Mucosa of descending colon (tissue), 3 donors: Measurements from ENCODE around the gene SRSF7. TPM values are rescaled to one million over a fixed set of nuclear protein-coding genes. Genes with fewer than 3 reads are reported as not detected.
"Not testable (repeated sequence)": the region's sequence is repeated elsewhere in the genome, so short reads cannot be mapped to it uniquely, and the experiment has no call there.

Experiments used
- ATAC-seq: fragments of 200-7000 bp; cut with Tn5 transposase; one replicate; pipeline ENCODE4 v1.9.1; 2020; ENCODE audit warnings: mild to moderate bottlenecking, moderate library complexity
- DNase-seq, 3 donors: peaks; one replicate each; pipeline ENCODE4 v3.0.0-alpha.2; 2020
- H3K36me3 ChIP-seq: fragments of 200-600 bp; one replicate; pipeline ENCODE4 v1.8.0; 2021; ENCODE audit warnings: low read depth, mild to moderate bottlenecking
- H3K4me1 ChIP-seq: fragments of 200-600 bp; one replicate; pipeline ENCODE4 v1.8.0; 2021; ENCODE audit warnings: low read depth, mild to moderate bottlenecking
- H3K4me3 ChIP-seq: fragments of 200-600 bp; one replicate; pipeline ENCODE4 v1.8.0; 2021; ENCODE audit warnings: mild to moderate bottlenecking
- H3K9me3 ChIP-seq: fragments of 200-600 bp; one replicate; pipeline ENCODE4 v1.8.0; 2021; ENCODE audit warnings: mild to moderate bottlenecking
- intact Hi-C, 2 donors: fragments of 100-400 bp; cut with DNase I in 1 of 2; cut with micrococcal nuclease in 1 of 2; formaldehyde crosslinking; loops; one replicate each; pipeline versions ENCODE4 v1.11.0 to v1.11.1; 2022; cut with DNase I, micrococcal nuclease
- total RNA-seq, 3 donors: library from RNA; stranded (reverse); fragmentation: NEBNext Ultra II Directional in 2 of 3; extraction: Animal tissue kit (Norgen Biotek cat#: 25700) in 2 of 3; gene quantifications; one replicate each; pipeline versions ENCODE4 v1.2.1 to v1.2.4, GENCODE V29; 2021 to 2023
- TF ChIP-seq, protein P1 (sequence below): fragments of 200-600 bp; IDR thresholded peaks from one replicate; pipeline ENCODE4 v1.8.0; 2022; ENCODE audit warnings: antibody characterized with exemption, mild to moderate bottlenecking
- donor health status: DM: no; HTN: no; CAD: no; lungs with moderate emphysema.
- donor health status: DM: no; HTN: no; CAD: no.
- donor health status: DM: no; HTN: yes; CAD: no.

The SRSF7 gene
- total RNA-seq, 3 donors from 2014 or later = 91.3 to 130 (median 113) TPM

DNA sequence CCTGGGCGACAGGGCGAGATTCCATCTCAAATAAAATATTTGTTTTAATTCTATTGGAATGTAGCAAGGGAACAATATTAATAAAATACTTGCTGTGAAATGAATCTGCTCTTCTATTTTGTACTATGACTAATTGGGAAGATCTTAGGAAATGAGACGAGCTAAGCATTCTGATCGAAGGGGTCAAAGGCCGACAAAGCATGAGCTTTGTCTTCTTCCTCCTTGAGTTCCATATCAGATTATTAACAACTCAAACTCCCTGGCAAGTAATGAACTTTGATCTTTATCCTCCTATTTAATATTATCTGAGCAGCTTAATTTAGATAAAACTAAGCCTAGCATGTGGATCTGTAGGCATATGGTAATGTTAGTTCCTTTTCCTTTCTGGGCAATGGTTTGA lies 42.4 kb upstream of the SRSF7 start:
- no peaks in the 10 kb centered on the region for H3K9me3 ChIP-seq
- intact Hi-C loops = no loop called here
- DNase-seq (no peak), ATAC-seq (peak; percentile 23)
- no peak overlapping the region for H3K4me3 ChIP-seq
- TF ChIP-seq, protein P1, sequence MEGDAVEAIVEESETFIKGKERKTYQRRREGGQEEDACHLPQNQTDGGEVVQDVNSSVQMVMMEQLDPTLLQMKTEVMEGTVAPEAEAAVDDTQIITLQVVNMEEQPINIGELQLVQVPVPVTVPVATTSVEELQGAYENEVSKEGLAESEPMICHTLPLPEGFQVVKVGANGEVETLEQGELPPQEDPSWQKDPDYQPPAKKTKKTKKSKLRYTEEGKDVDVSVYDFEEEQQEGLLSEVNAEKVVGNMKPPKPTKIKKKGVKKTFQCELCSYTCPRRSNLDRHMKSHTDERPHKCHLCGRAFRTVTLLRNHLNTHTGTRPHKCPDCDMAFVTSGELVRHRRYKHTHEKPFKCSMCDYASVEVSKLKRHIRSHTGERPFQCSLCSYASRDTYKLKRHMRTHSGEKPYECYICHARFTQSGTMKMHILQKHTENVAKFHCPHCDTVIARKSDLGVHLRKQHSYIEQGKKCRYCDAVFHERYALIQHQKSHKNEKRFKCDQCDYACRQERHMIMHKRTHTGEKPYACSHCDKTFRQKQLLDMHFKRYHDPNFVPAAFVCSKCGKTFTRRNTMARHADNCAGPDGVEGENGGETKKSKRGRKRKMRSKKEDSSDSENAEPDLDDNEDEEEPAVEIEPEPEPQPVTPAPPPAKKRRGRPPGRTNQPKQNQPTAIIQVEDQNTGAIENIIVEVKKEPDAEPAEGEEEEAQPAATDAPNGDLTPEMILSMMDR = no peak
- H3K36me3 ChIP-seq = no peaks in the 10 kb centered on the region
- H3K4me1 ChIP-seq = peaks cover 5% of the 10 kb centered on the region

DNA sequence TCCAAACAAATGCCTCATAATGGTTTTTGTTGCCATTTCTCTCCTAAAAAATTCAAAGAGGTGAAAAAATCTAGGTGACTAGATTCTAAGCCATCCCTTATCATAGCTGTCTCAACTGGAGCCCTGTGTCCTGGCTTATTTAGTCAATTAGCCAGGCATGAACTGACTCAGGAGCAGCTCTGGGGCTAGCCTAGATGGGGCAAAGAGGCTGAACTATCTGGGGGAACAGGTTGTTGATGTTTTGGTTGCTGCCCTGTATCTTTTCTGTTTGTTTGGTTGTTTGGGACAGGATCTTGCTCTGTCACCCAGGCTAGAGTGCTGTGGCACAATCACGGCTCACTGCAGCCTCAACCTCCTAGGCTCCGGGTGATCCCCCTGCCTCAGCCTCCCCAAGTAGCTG lies 41.6 kb upstream of the SRSF7 start:
- H3K9me3 ChIP-seq = no peaks in the 10 kb centered on the region
- H3K4me1 ChIP-seq = peaks cover 5% of the 10 kb centered on the region
- ATAC-seq (no peak), DNase-seq (no peak)
- TF ChIP-seq, protein P1 = no peak
- intact Hi-C loops = no loop called here
- no peaks in the 10 kb centered on the region for H3K36me3 ChIP-seq
- H3K4me3 ChIP-seq = no peak overlapping the region

DNA sequence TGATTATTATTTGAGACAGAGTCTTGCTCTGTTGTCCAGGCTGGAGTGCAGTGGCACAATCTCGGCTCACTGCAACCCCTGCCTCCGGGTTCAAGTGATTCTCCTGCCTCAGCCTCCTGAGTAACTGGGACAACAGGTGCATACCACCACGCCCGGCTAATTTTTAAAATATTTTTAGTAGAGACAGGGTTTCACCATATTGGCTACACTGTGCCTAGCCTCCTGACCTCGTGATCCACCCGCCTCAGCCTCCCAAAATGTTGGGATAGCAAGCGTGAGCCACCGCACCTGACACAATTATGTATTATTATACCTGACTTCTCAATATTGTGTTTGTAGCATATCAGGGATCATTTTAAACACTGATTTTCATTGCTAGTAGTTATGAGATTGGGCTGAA lies 41.2 kb upstream of the SRSF7 start:
- H3K36me3 ChIP-seq, DNase-seq, H3K9me3 ChIP-seq, H3K4me1 ChIP-seq, ATAC-seq, intact Hi-C loops, H3K4me3 ChIP-seq: not testable (repeated sequence)

DNA sequence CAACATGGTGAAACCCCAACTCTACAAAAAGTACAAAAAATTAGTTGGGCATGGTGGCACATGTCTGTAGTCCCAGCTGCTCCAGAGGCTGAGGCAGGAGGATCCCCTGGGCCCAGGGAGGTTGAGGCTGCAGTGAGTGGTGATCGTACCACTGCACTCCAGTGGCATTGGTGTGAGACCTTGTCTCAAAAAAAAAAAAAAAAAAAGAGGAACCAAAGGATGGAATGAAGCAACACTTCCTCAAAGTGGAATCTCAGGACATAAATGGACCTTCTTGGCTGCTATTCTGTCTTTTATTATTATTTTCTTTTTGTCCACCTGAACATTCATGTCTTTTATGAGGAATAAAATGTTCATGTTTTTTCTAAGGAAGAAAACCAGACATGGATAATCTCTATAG lies 40.6 kb upstream of the SRSF7 start:
- Histone ChIP-seq H3K4me3 (no peak overlapping the region), H3K9me3 (no peaks in the 10 kb centered on the region), H3K36me3 (no peaks in the 10 kb centered on the region), H3K4me1 (peaks cover 5% of the 10 kb centered on the region)
- TF ChIP-seq, protein P1 = no peak
- intact Hi-C loops = no loop called here
- DNase-seq = no peak
- no peak for ATAC-seq

DNA sequence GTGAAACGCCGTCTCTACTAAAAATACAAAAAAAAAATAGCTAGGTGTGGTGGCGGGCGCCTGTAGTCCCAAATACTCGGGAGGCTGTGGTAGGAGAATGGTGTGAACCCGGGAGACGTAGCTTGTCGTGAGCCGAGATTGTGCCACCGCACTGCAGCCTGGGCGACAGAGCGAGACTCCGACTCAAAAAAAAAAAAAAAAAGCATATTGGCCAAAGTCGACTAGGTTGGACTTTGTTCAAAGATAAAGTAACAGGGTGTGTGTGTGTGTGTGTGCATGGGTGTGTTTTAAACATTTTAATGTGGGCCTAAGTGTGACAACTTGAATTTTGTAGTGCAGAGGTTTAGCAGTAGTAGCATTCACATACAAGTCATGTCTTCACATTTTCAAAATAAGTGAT lies 38.5 kb upstream of the SRSF7 start:
- DNase-seq (peak in 1 of 3 donors; percentile 62), ATAC-seq (peak; percentile 91)
- TF ChIP-seq, protein P1 = no peak
- Histone ChIP-seq H3K4me1 (peaks cover 5% of the 10 kb centered on the region), H3K4me3 (no peak overlapping the region), H3K36me3 (no peaks in the 10 kb centered on the region), H3K9me3 (no peaks in the 10 kb centered on the region)
- intact Hi-C loops = no loop called here

DNA sequence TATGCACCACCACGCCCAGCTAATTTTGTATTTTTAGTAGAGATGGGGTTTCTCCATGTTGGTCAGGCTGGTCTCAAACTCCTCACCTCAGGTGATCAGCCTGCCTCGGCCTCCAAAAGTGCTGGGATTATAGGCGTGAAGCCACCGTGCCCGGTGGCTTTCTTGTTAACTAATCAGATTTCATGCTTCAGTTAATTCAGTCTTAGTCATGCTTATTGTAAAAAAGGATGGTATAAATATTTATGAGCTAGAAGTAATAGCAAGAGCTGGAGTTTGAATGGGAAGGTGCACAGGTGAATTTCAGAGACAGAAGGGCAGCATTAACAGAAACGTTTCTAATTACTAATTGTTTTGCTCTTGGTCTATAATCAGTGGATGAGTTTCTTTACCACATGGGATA lies 37.1 kb upstream of the SRSF7 start:
- intact Hi-C loops = no loop called here
- Histone ChIP-seq H3K9me3 (no peaks in the 10 kb centered on the region), H3K4me1 (no peaks in the 10 kb centered on the region), H3K36me3 (no peaks in the 10 kb centered on the region), H3K4me3 (no peak overlapping the region)
- ATAC-seq (no peak), DNase-seq (no peak)
- TF ChIP-seq, protein P1 = no peak
